Breast epithelium (tissue), 4 donors: ENCODE data around the gene EP400. TPM values are rescaled to one million over a fixed set of nuclear protein-coding genes. Genes with fewer than 3 reads are reported as not detected.
"Not testable (repeated sequence)": the region's sequence is repeated elsewhere in the genome, so short reads cannot be mapped to it uniquely, and the experiment has no call there.

ENCODE experiments used
- DNase-seq, 2 donors: peaks; one replicate each; pipeline ENCODE4 v3.0.0-alpha.2; 2019; ENCODE audit warnings: low spot score in 2 of 2
- H3K27ac ChIP-seq, 2 donors: fragments of 200-600 bp; sonication (generic) in 1 of 2; one replicate each; pipeline ENCODE4 v1.5.1; 2016 to 2019; ENCODE audit warnings: mild to moderate bottlenecking in 1 of 2
- H3K27me3 ChIP-seq, 2 donors: fragments of 200-600 bp; sonication (generic) in 1 of 2; one replicate each; pipeline versions ENCODE4 v1.5.1 to v1.6.0; 2017 to 2019; ENCODE audit warnings: control low read depth in 1 of 2, mild to moderate bottlenecking in 1 of 2
- H3K36me3 ChIP-seq: fragments of 200-600 bp; one replicate; pipeline ENCODE4 v1.5.1; 2019
- H3K4me1 ChIP-seq, 2 donors: fragments of 200-600 bp; sonication (generic); one replicate each; pipeline ENCODE4 v1.5.1; 2016 to 2019; ENCODE audit warnings: control low read depth in 1 of 2
- H3K4me3 ChIP-seq, 3 donors: fragments of 200-600 bp; sonication (generic); 1 replicate in 2 of 3; 2 replicates in 1 of 3; pipeline ENCODE4 v1.5.1; 2016 to 2019; ENCODE audit warnings: mild to moderate bottlenecking in 3 of 3, moderate library complexity in 2 of 3
- H3K9me3 ChIP-seq, 2 donors: fragments of 200-600 bp; sonication (generic) in 1 of 2; one replicate each; pipeline ENCODE4 v1.5.1; 2016 to 2019; ENCODE audit warnings: control low read depth in 1 of 2
- CTCF ChIP-seq, 3 donors: fragments of 450-650 bp; IDR thresholded peaks; one replicate each; pipeline ENCODE4 v1.5.1; 2016 to 2017; ENCODE audit warnings: antibody characterized with exemption in 3 of 3, mild to moderate bottlenecking in 3 of 3, moderate library complexity in 3 of 3
- POLR2A ChIP-seq: fragments of 450-650 bp; IDR thresholded peaks from one replicate; pipeline ENCODE4 v1.6.1; 2016; ENCODE audit warnings: antibody characterized with exemption, mild to moderate bottlenecking, moderate library complexity
- POLR2AphosphoS5 ChIP-seq, 3 donors: sonication (generic); formaldehyde crosslinking; IDR thresholded peaks; one replicate each; pipeline ENCODE4 v1.6.1; 2017; ENCODE audit warnings: antibody characterized with exemption in 3 of 3
- intact Hi-C: fragments of 100-400 bp; cut with DNase I; formaldehyde crosslinking; loops from one replicate; pipeline ENCODE4 v1.15.1; 2023; ENCODE audit warnings: low total_unique reads
- total RNA-seq, 3 donors: library from RNA; depleted of rRNA; stranded (reverse); fragments of >200 nt; gene quantifications; one replicate each; pipeline ENCODE4 v1.1.0, GENCODE V29; 2016

EP400 gene
- total RNA-seq, 3 donors from 2014 or later, result 20.3 to 27.2 (median 24.4) TPM

DNA sequence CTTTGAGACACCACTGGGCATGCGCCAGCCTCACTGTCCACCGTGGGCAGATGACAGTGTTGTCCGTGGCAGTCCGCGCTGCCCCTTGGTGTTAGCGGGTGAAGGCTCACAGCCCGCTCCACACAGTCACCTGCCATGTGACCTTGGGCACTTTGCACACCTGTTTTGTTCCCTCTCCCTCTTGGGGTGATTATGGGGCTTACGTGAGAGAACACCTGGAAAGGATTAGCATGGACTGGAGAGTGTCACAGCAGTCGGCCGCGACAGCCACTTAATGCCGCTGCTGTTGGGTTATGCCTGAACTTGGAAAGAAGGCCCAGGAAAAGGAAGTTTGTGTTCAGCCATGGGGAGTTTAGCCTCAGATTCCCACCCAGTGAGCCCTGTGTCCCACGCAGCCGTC lies 100.1 kb downstream of the EP400 start:
- peaks cover 7% of the 10 kb centered on the region for H3K36me3 ChIP-seq
- H3K4me1 ChIP-seq, result no peaks in the 10 kb centered on the region
- no peak overlapping the region for H3K4me3 ChIP-seq
- no peaks in the 10 kb centered on the region for H3K27me3 ChIP-seq
- no peak overlapping the region for H3K27ac ChIP-seq
- H3K9me3 ChIP-seq, result no peaks in the 10 kb centered on the region
- DNase-seq, result no peak
- intact Hi-C loops, result no loop called here
- TF ChIP-seq POLR2A, result no peak
- no peak for TF ChIP-seq POLR2AphosphoS5 (IDR thresholded peaks at IDR 0.05)
- TF ChIP-seq CTCF (IDR thresholded peaks at IDR 0.05), result no peak

- H3K9me3 ChIP-seq, H3K4me1 ChIP-seq, H3K27me3 ChIP-seq, DNase-seq, H3K27ac ChIP-seq, intact Hi-C loops, H3K4me3 ChIP-seq: not testable (repeated sequence)
- H3K36me3 ChIP-seq, result peaks cover 11% of the 10 kb centered on the region
Measured at GRCh38 chr12:132051718-132052117, 102.0 kb downstream of the EP400 start.

GRCh38 chr12:132052196-132052932 lies 102.6 kb downstream of the EP400 start:
- H3K36me3 ChIP-seq, result peaks cover 14% of the 10 kb centered on the region

DNA sequence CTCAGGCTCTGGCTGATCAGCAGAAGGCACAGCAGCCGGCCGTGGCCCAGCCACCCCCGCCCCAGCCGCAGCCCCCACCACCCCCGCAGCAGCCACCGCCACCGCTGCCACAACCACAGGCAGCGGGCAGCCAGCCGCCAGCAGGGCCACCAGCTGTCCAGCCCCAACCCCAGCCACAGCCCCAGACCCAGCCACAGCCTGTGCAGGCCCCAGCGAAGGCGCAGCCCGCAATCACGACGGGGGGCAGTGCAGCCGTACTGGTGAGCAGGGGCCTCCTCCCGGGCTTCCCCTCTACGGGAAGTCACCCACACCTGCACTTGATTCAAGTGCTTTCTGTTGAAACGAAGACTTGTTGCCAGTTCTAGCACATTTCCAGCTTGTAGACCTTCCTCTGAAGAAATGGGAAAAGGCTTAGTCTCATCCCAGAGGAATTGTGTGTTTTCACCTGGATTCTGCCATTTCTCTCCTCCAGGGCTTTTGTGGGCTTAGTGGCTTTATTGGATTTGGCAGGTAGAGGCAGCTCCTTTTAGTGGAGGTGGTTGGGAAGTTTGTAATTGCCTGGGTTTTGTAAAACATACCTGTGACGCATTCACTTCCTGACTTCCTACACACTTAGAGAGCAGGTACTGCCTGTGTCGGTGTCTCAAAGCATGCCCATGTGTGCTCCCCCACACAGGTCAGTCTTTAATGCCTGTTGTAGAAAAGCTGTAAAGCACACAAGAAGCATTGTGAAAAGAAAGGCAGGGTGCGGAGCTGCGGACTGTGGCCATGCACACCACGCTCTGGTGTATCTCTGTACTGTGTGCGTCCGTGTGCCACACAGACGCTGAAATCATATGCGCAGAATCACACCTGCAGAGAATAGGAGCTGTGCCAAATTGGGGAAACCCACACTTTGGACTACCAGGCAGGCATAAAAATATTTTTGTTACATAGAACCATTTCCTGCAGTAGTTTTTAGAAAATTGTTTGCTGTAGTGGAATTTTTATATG lies 103.9 kb downstream of the EP400 start:
- DNase-seq, result no peak
- intact Hi-C loops, result no loop called here
- Histone ChIP-seq H3K27ac (no peak overlapping the region), H3K9me3 (no peaks in the 10 kb centered on the region), H3K36me3 (peaks cover 14% of the 10 kb centered on the region), H3K4me1 (no peaks in the 10 kb centered on the region), H3K4me3 (no peak overlapping the region), H3K27me3 (no peaks in the 10 kb centered on the region)
- TF ChIP-seq POLR2A (no peak), POLR2AphosphoS5 (IDR thresholded peaks at IDR 0.05) (no peak), CTCF (IDR thresholded peaks at IDR 0.05) (no peak)

More at GRCh38 chr12:132052196-132052932, 102.6 kb downstream of the EP400 start:
- intact Hi-C loops, result no loop called here
- H3K27me3 ChIP-seq, result no peaks in the 10 kb centered on the region
- no peaks in the 10 kb centered on the region for H3K4me1 ChIP-seq
- H3K9me3 ChIP-seq, result no peaks in the 10 kb centered on the region
- H3K27ac ChIP-seq, result no peak overlapping the region
- TF ChIP-seq CTCF (IDR thresholded peaks at IDR 0.05) (no peak), POLR2A (no peak), POLR2AphosphoS5 (IDR thresholded peaks at IDR 0.05) (no peak)
- DNase-seq, result no peak
- H3K4me3 ChIP-seq, result no peak overlapping the region

DNA sequence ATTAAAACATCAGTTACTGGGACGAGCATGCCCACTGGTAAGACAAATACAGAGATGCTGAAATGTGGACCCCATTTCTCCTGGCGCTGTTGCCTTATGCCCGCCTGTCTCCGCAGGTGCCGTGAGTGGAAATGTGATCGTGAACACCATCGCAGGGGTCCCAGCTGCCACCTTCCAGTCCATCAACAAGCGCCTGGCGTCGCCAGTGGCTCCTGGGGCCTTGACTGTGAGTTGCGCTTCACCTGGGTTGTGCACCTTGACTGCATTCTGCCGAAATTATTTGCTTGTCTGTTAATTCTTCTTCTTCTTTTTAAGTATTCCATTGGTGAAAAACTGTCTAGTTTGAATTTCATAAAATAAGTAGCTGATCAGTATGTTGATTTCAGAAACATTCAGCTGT lies 105.2 kb downstream of the EP400 start:
- H3K4me1 ChIP-seq, result no peaks in the 10 kb centered on the region
- intact Hi-C loops, result no loop called here
- H3K36me3 ChIP-seq, result peaks cover 9% of the 10 kb centered on the region
- DNase-seq, result no peak
- TF ChIP-seq POLR2AphosphoS5 (IDR thresholded peaks at IDR 0.05), result no peak
- no peak for TF ChIP-seq POLR2A
- no peak for TF ChIP-seq CTCF (IDR thresholded peaks at IDR 0.05)
- no peak overlapping the region for H3K4me3 ChIP-seq
- no peaks in the 10 kb centered on the region for H3K9me3 ChIP-seq
- H3K27ac ChIP-seq, result no peak overlapping the region
- H3K27me3 ChIP-seq, result no peaks in the 10 kb centered on the region
